CD4-positive, alpha-beta T cell treated with Interleukin-6 for 4 hours (primary cell): Measurements from ENCODE around the gene PPP2R2C.

Experiments
- DNase-seq: peaks from one replicate; pipeline ENCODE4 v3.0.0-alpha.2; 2020; ENCODE audit warnings: mixed read lengths

PPP2R2C gene

DNA sequence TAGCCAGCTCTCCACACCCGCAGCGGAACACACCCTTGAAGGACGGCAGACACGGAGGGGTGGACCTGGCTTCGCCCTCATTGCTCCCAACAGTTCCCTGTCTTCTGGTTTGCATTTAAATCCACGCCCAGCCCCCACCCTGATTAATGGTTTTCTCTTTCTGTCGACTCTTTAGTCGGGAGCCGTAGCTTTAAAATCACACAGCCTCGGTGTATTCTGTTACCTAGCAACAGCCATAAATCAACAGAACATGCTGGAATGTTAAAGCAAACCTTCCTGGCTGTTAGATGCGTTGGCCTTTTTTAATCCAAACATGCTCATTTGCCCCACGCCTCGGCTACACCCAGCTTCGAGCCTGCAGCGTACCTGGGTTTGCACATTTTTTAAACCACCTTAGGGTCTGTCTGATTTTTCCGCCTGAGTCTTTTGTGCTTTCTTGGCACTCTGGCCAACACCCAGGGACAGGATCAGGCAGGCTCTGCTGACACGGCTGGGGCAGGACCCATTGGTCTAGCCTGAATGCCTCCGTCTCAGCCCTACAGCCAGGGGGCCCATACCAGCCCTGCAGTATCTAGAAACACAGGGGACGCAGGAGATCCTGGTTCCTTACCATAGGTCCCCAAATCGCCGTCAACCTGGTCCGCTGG lies 21.4 kb upstream of the PPP2R2C start:
- no peak for DNase-seq

DNA sequence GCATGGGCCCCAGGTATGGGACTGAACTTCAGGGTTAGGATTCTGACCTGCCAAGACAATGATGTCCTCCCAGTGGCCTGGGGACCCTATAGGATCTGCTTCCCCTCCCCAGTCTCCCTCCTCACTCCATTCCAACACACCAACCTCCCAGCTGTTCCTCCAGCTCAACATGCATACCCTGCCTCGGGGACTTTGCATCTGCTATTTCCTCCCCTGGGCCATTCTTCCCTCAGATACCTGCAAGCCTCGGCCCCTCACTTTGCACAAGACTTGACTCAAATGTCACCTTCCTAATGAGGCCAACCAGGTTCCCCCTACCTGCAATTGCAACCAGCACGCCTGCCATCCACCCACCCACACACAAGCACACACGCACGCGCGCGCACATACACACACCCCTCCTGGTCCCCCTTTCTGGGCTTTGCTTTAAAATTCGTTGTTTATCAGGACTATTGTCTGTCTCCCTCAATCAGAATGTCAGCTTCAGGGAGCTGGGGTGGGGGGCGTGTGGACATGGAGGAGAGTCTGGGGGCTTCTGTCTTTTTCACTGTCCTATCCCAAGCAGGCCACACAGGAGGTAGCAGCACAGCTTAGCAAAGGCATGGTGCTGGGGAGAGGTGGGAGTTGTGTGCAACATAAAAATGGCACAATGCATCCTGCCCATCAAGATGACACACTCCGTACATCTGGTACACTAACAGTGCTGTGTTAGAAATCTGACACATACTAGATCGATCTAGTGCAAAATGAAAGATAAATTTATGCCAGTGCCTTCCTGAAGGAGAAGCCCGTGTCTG lies 20.6 kb upstream of the PPP2R2C start:
- no peak for DNase-seq

DNA sequence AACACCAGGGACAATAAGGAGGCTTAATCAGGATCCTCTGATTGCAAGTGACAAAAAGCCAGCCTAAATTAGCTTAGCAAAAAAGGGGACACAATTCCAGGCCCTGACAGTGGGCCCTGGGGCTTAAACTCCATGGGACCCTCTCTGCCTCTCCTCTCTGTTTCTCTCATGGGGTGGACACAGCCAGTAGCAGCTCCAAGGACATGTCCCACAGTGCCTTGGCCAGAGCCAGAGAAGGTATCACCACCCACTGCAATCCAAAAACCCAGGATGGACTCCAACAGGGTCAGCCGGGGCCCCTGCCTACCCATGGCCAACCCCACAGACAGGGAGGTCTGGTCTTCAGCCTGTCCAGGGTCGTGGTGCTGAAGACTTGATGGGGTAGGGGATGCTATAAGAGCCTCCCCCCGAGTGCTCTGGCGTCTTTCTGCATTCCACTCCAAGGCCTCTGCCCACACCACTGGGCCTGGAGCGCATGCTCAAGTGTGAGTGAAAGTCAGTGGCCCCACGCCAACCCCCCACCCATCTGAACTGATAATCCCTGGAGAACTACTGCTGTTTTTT lies 19.7 kb upstream of the PPP2R2C start:
- no peak for DNase-seq

DNA sequence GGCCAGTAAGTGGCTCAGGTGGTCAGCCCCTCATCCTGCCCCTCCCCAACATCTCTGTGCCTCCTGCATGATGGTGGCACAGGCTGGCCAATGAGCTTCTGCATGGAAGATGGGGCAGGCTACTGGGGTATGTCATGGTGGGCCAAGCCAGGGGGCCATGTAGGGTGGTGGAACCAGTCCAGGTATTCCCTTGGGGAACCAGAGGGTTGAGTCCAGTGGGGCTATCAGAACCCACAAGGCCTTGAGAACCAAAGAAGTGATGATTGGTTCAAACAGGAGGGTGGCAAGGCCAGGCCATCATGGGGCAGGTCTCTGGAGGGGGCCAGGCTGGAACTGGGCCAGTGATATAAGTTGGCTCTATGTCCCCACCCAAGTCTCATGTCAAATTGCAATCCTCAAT lies 18.8 kb upstream of the PPP2R2C start:
- DNase-seq, result no peak

DNA sequence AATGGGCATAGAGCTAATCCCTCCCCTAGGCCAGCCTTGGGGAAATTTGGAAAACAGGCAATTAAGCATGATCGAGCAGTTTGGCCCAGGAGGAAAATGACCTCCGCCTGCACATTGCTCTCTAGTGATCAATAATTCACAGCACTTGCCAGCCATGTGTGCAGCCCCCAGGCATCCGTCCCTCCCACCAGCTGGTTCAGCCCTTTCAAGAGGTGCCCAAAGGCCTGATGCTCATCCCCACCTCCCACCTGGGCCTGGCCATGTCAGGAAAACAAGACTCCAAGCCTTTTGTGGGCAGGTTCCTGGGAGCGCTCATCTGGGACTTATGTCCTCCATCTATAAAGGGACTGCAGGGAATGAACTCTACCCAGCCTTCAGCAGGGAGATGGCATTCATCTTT lies 17.5 kb upstream of the PPP2R2C start:
- DNase-seq, result no peak

DNA sequence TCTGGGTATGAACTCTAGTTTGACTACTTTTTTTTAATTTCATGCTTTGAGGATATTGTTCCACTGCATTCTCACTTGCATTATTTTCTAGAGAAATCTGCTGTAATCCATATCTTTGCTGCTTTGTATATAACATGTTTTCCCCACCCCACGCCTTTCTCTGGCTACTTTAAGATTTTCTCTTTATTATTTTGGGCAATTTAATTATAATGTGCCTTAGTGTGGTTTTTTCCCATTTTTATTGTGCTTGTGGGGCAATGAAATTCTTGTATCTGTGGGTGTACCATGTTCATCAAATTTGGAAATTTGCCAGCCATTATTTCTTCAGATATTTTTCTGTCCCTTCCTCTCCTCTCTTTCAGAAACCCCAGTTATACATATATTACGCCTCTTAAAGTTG lies 15.1 kb upstream of the PPP2R2C start:
- no peak for DNase-seq

DNA sequence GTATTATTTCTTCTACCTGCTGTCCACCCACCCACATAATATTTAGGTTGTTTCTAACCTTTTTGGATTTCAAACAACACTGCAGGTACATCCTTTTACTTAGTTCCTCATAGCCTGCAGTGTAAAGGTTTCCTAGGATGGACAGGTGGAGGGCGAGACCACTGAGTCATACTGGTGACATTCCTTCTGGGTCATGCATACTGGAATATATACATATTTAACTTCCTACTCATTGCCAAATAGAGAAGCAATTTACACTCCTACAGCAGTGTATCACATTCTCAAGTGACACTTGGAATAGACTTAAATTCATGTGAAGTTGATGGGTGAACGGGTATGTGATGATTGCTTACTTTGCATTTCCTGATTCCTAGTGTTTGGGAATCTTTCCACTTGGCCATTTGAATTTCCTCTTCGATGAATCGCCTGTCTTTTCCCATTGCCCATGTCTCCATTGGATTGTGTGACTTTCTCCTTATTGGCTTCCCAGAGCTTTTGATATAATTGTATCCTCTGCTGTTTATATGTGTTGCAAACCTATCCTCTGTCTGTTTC lies 8.2 kb upstream of the PPP2R2C start:
- no peak for DNase-seq

DNA sequence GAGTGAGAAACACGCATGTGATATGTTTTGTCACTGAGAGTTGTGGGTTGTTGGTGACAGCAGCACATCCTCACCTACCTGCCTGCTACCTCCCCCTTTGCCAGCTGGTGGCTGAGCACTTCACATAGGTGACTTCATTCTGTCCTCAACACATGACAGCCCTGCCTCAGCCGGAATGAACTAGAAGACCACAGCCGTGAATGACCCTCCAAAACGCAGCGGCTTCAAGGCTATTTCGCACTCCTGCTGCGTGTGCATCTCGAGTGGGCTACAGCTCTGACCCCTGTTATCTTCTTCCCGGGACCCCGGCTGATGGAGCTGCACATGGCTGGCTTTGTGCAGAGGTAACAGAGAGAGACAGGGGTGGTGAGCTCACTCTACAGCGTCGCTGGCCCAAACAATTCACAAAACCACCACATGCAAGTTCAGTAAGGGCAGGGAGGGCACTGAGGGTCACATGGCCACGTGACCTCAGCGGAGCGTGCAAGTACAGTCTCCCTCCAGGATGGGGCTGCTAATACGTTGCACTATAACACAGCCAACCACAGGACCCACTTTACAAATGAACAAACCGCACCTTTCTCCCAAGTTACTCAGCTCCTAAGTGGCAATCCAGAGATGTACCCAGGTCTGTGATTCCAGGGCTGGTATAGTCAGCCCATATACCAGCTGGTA lies 6.3 kb upstream of the PPP2R2C start:
- DNase-seq, result no peak

DNA sequence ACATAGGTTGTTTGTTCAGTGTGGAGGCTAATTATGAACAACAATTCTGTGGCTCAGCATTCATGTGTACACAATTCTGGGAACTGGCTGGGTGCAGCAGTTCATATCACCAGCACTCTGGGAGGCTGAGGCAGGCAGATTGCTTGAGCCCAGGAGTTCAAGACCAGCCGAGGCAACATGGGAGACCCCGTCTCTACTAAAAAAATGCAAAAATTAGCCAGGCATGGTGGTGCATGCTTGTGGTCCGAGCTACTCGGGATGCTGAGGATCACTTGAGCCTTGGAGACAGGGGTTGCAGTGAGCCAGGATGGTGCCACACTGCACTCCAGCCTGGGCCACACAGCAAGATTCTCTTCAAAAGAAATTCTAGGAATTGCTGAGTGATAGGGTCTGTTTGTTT lies 4.5 kb upstream of the PPP2R2C start:
- no peak for DNase-seq

DNA sequence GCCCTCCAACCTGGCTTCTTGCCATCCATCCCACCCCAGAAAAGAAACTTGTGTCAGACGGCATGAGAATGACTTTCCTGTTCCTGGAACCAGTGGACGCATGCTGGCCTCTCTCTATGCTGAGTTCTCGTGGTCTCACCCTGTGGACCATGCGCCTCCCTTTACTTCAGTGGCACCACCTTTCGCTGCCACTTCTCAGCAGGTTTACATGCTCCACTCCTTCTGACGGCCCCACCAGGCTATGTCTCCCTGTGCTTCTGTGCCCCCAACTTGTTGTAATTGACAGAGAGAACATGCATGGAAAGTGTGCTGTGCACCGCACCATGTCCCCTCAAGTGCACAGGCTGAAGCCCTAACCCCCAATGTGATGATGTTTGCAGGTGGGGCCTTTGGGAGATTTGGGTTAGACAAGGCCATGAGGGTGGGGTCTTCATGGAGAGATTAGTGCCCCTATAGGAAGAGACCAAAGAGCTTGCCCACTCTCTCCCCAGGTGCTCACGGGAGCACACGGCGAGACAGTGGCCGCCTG lies 3.1 kb upstream of the PPP2R2C start:
- DNase-seq, result no peak

DNA sequence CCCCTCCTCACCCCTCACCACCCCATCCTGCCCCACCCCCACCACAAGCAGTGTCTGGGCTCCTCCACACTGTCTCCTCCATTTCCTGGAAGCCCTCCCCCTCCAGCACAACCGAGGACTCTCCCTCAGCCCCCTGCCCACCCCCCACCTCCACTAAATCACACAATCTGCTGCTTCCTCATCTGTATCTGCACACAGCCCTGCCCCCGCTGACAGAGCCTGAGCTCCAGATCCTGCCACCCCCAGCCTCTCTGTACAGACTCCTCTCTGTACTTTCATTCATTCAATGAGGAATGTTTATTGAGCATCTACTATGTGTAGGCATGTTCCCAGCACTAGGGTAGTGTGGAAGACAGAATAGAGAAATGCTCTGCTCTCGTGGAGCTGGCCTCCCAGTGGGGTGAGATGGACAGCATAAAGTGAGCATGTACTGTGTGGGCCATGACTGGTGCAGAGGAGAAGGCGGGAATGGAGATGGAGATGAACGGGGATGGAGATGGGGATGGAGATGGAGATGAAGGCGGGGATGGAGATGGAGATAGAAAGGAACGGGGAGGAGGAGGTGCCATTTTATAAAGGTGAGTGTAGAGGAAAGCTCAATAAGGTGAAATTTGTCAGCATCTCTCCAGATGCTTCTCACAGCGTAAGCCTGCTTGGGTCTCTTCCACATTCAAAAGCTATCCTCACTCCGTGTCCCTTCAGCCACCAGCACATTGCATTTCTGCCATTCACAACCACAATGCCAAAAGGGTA lies 2.5 kb upstream of the PPP2R2C start:
- DNase-seq, result no peak

DNA sequence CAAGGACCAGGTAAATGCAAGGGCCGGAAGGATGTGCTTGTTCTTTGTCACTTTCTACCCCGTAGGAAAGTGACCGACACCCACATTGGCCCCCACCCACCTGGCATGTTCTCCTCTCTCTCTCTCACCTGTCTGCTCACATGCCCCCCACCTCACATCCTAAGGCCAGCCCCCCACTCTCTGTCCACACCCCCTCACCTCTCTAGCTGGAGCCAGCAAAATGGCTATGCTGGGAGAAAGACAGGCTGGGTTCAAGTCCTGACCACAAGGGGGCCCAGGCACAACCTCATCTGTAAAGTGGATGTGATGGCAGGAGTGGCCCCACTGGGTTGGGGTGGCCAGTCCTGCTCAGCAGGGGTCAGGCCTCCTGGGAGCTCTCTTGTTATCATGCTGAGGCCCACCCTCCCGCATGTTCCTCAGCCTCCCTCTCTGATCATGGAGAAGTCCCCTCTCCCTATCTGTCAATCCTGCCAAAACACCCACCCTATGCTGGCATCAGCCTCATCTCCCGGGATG lies 1.7 kb upstream of the PPP2R2C start:
- no peak for DNase-seq

DNA sequence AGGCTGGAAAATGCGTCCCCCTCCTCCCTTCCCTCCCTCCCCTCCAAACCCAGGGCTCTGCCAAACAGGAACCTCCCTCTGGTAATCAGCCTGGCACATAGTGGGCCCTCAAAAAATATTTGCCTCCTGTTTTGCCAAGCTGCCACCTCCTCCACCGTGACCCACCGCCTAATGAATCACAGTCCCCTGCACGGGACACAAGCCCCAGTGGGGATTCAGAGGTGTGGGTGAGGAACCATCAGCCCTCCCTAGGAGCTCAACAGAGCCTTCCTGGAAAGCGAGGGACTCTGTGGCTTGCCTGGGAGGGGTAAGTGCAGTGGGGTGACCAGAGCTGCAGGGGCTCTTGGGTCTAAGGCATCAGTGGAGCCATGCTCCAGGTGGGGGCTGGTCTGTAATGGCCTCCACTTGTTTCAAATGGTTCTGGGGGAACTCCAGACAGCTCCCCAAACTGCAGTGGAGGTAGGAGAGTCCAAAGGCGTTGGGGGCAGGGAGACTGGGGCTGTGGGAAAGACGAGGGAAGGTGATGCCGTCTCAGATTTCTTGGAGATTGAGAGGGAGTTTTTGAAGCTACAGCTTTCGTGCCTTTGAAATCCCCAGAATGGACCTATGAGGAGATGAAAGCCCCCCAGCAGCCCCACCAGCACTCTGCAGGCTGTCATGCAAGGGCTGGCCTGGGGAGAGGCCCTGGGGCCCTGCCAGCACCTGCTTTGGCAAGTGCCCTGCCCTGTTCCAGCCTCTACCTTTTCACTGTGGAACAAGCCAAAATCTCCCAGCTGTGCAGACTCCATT lies 1.0 kb upstream of the PPP2R2C start:
- DNase-seq, result no peak

DNA sequence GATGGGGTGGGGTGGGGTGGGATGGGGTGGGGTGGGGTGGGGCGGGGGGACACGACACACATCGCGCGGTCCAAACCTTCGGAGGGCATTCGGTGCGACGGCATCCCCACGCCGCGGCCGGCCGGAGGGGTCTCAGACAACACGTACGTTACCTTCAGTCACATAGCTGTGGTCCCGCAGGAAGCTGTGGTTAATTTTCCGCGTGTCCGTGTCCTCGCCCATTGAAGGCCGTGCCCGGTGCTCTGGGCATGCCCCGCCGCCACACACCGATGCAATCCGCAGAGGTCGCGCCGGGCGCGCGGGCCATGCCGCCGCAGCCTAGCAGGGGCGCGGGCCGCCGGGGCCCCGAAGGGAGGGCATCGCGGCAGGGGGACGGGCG lies 417 bp downstream of the PPP2R2C start:
- DNase-seq, result no peak

DNA sequence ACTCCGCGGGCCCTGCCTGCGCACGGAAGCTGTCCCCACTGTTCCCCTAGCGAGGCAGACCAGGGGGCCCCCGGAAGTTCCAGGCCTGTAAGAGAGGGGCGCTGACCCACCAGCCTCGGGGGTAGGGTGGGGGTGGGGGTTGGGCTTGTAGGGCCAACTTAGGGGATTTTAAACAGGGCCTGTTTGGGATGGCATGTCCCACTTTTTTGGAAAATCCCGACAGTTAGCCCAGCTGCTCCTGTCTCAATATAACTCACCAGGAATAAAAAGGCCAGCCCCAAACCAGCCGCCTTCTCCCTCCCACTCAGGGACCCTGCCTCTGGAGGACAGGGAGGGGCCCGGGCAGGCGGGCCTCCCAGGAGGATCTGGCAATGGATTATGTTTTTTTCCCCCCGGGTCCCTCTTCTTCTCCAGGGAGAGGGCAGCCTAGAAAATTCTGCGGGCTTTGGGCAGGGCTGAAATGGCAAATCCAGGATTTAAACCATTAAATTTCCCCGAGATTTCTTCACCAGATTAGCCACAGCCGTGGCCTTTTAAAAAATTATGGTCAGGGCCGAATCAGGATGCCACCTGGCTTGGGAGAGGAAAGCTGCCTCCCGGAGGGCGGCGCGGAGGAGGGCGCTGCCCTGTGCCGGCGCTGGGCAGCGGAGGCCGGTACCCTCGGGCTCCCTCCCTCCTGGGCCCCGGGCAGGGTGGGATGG lies 957 bp downstream of the PPP2R2C start:
- no peak for DNase-seq

DNA sequence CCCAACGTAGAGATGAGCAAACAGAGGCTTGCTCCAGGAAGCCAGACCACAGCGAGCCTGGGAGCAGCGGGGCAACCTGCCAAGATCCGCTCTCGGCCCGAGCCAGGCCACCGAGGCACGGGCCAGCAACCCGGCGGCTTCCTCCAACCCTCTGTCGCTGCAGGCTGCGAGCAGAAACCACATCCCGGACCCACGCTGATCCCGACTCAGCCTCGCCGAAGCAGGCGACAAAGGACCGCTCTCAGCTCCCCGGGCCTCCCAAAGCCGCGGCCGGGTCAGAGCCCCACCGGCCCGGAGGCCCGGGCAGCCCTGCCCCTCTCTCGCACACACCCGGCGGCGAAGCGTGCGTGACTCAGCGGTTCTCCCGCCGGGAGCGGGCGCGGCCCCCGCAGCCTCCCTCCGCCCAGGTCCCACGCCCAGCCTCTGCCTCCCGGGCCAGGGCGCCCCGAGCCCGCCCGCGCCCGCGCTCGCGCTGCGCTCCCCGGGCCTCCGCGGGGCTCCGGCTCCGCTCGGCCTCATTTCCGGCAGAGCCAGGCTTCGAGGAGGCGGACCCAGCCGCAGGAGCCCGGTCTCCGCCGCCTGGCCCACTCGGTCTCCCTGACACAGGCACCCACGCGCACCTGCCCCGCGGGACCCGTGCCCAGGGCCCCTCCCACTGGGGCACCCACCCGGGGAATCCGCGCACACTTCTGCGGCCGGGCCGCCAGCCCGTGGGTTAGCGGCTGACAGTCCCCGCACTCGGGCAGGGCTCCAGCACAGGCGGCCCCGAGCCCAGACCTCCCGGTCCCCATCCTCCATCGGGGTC lies 1.7 kb downstream of the PPP2R2C start:
- no peak for DNase-seq

DNA sequence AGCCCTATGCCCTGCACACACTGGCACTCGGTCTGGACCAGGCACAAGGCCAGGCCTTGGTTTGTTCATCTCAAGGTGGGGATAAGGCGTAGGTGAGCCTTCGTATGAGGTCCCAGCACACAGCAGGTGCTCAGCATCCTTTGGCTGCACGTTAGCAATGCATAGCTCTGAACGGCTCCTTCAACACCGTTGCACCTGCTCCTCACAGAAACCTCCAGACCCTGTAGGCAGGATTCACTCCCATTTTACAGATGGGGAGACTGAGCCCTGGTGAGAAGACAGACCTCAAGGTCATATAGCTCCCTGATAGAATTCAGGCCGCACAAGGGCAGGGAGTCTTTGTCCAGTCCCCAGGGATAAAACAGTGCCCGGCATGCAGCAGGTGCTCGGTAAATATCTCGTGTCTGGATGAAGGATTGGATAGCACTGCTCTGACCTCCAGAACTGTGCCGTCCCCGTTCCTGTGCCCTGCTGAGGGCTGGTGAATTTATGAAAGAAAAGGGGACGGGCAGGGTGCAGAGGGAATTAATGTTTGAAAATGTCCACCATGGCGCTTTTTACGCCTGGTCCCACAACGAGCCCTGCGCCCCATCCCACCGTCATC lies 2.4 kb downstream of the PPP2R2C start:
- DNase-seq, result no peak

DNA sequence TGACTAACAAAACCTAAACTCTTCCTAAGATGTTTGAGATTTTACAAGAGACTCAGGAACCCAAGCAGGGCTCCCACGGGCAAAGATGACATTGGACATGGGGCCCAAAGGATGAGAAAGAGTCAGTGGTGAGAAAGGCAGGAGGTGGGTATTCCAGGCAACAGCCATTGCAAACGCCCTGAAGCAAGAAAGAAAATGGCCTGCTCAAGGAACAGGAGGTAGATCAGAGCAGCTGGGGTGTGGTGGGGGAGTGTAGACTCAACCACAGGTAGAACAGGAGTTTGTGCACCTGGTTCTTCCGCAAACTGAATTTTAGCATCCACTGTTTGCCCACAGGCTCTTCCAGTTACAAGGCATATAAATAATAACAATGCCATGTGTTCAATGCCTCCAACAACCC lies 3.3 kb downstream of the PPP2R2C start:
- DNase-seq, result no peak

DNA sequence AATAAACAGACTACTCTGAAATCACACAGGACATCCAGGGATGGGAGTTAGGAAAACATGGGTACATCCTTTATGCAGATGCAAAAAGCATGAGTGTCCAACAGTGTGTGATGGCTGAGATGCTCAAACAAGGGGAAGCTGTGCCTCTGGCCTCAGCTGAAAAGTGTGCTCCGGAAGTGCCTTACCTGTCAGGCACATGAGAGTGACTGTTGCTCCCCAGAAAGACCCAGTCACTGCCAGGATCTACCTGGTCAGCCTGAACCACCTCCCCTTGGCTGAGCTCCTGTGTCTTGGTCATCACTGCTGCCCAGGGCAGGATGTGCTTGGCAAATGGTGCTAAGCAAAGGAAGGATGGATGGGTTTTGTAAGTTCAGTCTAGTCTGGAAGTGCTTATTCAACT lies 4.0 kb downstream of the PPP2R2C start:
- DNase-seq, result no peak
